ENCODE measurements around the gene PPP1R14C. TPM values are rescaled to one million over a fixed set of nuclear protein-coding genes. Genes with fewer than 3 reads are reported as not detected.

Gene PPP1R14C
- total RNA-seq, 6 experiments from 2014 or later, result 0.17 TPM; not detected in 5

DNA sequence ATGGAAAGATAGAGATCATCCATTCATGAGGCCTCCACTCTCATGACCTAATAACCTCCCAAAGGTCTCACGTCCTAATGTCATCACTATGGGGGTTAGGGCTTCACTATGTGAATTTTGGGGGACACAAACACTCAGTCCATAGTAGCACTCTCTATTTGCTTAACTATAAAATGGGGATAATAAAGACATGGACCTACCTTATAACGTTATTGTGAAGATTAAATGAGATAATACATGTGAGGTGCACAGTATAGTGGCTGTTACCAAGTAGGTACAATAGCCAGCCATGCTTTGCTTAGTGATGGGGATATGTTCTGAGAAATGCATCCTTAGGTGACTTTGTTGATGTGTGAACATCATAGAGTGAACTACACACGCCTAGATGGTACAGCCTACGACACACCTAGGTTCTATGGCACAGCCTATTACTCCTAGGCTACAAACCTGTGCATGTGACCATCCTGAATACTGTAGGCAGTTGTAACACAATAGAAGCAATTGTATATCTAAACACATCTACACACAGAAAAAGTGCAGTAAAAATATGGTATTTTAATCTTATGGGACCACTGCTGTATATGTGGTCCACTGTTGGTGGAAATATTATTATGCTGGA lies 39.7 kb downstream of the PPP1R14C start:
- H3K27me3 Mint-ChIP-seq (ENCODE audit: insufficient read depth), result peaks cover 5% of the 10 kb centered on the region
- no peak for DNase-seq
- H3K9me3 Mint-ChIP-seq, result no peaks in the 10 kb centered on the region
- H3K4me3 Mint-ChIP-seq, result no peak overlapping the region
- no peak overlapping the region for H3K27ac Mint-ChIP-seq
- H3K36me3 Mint-ChIP-seq (ENCODE audit: low read depth), result no peaks in the 10 kb centered on the region
- TF ChIP-seq, protein P1, sequence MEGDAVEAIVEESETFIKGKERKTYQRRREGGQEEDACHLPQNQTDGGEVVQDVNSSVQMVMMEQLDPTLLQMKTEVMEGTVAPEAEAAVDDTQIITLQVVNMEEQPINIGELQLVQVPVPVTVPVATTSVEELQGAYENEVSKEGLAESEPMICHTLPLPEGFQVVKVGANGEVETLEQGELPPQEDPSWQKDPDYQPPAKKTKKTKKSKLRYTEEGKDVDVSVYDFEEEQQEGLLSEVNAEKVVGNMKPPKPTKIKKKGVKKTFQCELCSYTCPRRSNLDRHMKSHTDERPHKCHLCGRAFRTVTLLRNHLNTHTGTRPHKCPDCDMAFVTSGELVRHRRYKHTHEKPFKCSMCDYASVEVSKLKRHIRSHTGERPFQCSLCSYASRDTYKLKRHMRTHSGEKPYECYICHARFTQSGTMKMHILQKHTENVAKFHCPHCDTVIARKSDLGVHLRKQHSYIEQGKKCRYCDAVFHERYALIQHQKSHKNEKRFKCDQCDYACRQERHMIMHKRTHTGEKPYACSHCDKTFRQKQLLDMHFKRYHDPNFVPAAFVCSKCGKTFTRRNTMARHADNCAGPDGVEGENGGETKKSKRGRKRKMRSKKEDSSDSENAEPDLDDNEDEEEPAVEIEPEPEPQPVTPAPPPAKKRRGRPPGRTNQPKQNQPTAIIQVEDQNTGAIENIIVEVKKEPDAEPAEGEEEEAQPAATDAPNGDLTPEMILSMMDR (IDR thresholded peaks at IDR 0.05), result no peak
- peaks cover 5% of the 10 kb centered on the region; the same call in 1 of the 2 replicates for H3K4me1 Mint-ChIP-seq (ENCODE audit: low read depth)

DNA sequence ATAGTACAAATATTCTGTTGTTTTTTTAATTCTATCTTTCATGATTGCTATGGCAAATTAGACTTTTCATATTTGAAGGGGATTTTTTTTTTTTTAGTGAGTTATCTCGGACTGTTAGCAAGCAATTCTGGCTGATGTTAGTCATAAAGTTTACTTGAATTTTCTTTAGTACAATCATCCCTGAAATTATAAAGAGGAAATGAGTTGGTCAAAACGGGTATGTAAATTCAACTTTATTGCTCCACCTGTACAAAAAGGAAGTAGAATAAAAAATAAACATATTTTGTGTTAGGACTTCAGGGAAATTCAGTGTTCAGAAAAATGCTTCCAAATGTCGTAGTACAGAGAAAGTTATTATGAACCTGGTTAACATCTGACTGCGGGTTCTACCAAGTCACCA lies 40.3 kb downstream of the PPP1R14C start:
- DNase-seq, result no peak
- Mint-ChIP-seq H3K27me3 (ENCODE audit: insufficient read depth) (peaks cover under 1% of the 10 kb centered on the region; the same call in 1 of the 2 replicates), H3K9me3 (no peaks in the 10 kb centered on the region), H3K36me3 (ENCODE audit: low read depth) (no peaks in the 10 kb centered on the region), H3K4me3 (no peak overlapping the region), H3K4me1 (ENCODE audit: low read depth) (peaks cover 5% of the 10 kb centered on the region; the same call in 1 of the 2 replicates), H3K27ac (no peak overlapping the region)
- TF ChIP-seq, protein P1 (IDR thresholded peaks at IDR 0.05), result no peak

DNA sequence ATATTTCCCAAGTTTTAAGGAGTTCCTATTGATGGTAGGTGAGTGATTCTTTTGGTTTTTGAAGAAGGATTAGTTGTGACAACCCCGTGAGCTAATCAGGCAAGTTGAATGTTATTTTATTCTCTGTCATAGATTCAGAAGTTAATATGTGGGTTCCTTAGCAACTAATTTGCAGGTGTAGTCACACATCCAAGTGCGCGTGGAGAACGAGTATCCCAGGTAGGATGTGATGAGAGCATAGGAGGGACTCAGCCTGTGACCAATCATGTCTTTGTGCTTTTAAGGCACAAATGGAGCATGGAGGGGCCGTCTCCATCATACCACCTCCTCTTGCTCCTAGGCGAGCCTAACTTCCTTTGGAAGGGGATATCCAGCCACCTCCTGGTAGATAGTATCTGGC lies 41.1 kb downstream of the PPP1R14C start:
- no peaks in the 10 kb centered on the region for H3K9me3 Mint-ChIP-seq
- no peak for DNase-seq
- TF ChIP-seq, protein P1 (IDR thresholded peaks at IDR 0.05), result no peak
- no peak overlapping the region for H3K4me3 Mint-ChIP-seq
- no peaks in the 10 kb centered on the region for H3K36me3 Mint-ChIP-seq (ENCODE audit: low read depth)
- no peak overlapping the region for H3K27ac Mint-ChIP-seq
- no peaks in the 10 kb centered on the region; the same call in 1 of the 2 replicates for H3K27me3 Mint-ChIP-seq (ENCODE audit: insufficient read depth)
- H3K4me1 Mint-ChIP-seq (ENCODE audit: low read depth), result peaks cover 5% of the 10 kb centered on the region; the same call in 1 of the 2 replicates

DNA sequence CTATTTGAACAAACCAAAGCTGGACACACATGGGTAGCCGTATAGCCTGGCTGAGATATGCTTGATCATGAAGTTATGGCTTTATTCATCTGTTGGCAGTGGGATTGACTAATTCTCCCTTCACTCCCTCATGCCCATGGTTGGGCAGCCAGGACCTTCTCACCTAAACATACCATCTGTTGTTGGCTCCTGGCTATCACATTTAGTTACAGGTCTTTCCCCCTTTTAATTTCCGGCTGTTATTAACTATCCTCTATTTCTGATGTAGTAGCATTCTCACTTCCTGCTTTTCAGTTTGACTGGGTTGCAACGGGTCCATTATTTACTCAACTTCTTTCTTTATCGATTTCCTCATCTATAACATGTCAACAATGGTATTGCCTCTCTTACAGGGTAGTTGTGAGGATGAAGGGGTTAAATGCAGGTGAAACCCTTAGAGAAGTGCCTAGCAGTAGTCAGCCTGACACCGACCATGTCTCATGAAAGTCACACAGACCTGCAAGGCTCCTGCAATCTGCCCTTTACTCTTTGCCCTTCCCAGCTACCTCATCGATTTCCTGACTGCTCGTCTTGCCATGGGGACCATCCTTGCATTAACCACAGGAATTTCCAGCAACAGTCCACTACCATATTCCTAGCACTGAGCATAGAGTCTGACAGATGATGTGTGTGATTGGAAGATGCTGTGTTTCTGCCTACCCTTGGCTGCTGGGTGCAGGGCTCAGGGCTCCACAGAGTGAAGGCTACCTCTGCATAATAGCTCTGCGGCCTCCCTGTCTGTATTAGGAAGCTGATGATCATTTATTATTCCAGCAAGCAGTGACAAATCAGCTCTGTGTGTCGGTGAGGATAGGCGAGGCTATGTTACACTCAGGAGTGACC lies 42.2 kb downstream of the PPP1R14C start:
- no peak overlapping the region for H3K27ac Mint-ChIP-seq
- H3K36me3 Mint-ChIP-seq (ENCODE audit: low read depth), result no peaks in the 10 kb centered on the region
- H3K9me3 Mint-ChIP-seq, result no peaks in the 10 kb centered on the region
- TF ChIP-seq, protein P1 (IDR thresholded peaks at IDR 0.05), result no peak
- H3K4me3 Mint-ChIP-seq, result no peak overlapping the region
- H3K27me3 Mint-ChIP-seq (ENCODE audit: insufficient read depth), result no peaks in the 10 kb centered on the region; the same call in 1 of the 2 replicates
- H3K4me1 Mint-ChIP-seq (ENCODE audit: low read depth), result peaks cover 5% of the 10 kb centered on the region; the same call in 1 of the 2 replicates
- no peak for DNase-seq

DNA sequence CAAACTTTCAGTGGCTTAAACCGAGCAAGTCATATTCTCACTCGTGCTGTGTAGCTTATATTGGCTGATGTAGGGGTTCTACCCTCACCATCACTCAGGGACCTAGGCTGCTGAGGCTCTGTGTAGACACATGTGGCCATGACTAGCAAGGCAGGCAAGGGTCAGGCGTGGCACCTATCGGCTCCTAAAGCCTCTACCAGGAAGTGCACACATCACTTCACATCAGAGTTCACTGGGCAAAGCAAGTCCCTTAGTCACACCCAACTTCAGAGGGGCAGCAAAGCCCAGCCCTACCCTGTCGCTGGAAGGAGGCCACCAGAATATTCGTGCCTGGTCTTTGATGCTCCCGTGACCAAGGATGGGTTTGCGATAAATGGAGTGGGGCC lies 42.9 kb downstream of the PPP1R14C start:
- no peaks in the 10 kb centered on the region for H3K9me3 Mint-ChIP-seq
- H3K36me3 Mint-ChIP-seq (ENCODE audit: low read depth), result no peaks in the 10 kb centered on the region
- peaks cover under 1% of the 10 kb centered on the region for H3K27me3 Mint-ChIP-seq (ENCODE audit: insufficient read depth)
- H3K4me3 Mint-ChIP-seq, result no peak overlapping the region
- DNase-seq, result no peak
- H3K4me1 Mint-ChIP-seq (ENCODE audit: low read depth), result peaks cover 5% of the 10 kb centered on the region; the same call in 1 of the 2 replicates
- TF ChIP-seq, protein P1 (IDR thresholded peaks at IDR 0.05), result no peak
- no peak overlapping the region for H3K27ac Mint-ChIP-seq
